Glutamatergic neuron (in vitro differentiated cells): ENCODE data around the gene UGT3A1. TPM values are rescaled to one million over a fixed set of nuclear protein-coding genes. Genes with fewer than 3 reads are reported as not detected.

Experiments used
- DNase-seq: peaks from one replicate; pipeline ENCODE4 v3.0.0; 2022
- H3K27ac Mint-ChIP-seq: one replicate; pipeline ENCODE4 v1.8.0; 2020; ENCODE audit warnings: mild to moderate bottlenecking, mixed read lengths, inconsistent platforms; ENCODE audit not compliant: unreplicated experiment
- H3K27me3 Mint-ChIP-seq: one replicate; pipeline ENCODE4 v1.8.0; 2020; ENCODE audit warnings: mild to moderate bottlenecking, moderate library complexity, mixed read lengths, inconsistent platforms; ENCODE audit not compliant: unreplicated experiment
- H3K36me3 Mint-ChIP-seq: one replicate; pipeline ENCODE4 v1.8.0; 2020; ENCODE audit warnings: mild to moderate bottlenecking, mixed read lengths, inconsistent platforms; ENCODE audit not compliant: unreplicated experiment
- H3K4me1 Mint-ChIP-seq: one replicate; pipeline ENCODE4 v1.8.0; 2020; ENCODE audit warnings: mild to moderate bottlenecking, low read depth, mixed read lengths, inconsistent platforms; ENCODE audit not compliant: unreplicated experiment
- H3K4me3 Mint-ChIP-seq: one replicate; pipeline ENCODE4 v1.8.0; 2020; ENCODE audit warnings: mild to moderate bottlenecking, mixed read lengths, inconsistent platforms; ENCODE audit not compliant: unreplicated experiment
- H3K9me3 Mint-ChIP-seq: one replicate; pipeline ENCODE4 v1.8.0; 2020; ENCODE audit warnings: mild to moderate bottlenecking, moderate library complexity, mixed read lengths, inconsistent platforms; ENCODE audit not compliant: unreplicated experiment
- CTCF ChIP-seq: fragments of 200-600 bp; sonication (generic); IDR thresholded peaks from one replicate; pipeline ENCODE4 v1.5.0; 2021; ENCODE audit not compliant: partially characterized antibody, unreplicated experiment
- total RNA-seq: library from RNA; stranded (reverse); fragmentation: NEBNext Ultra II Directional; extraction: Animal tissue kit (Norgen Biotek cat#: 25700); gene quantifications from one replicate; pipeline ENCODE4 v1.2.1, GENCODE V29; 2021; ENCODE audit not compliant: unreplicated experiment

Gene UGT3A1
- total RNA-seq, 1 donor from 2014 or later = not detected

GRCh38 chr5:35971186-35971877, 19.9 kb downstream of the UGT3A1 start:
- H3K36me3 Mint-ChIP-seq = no peaks in the 10 kb centered on the region
- no peak overlapping the region for H3K27ac Mint-ChIP-seq

DNA sequence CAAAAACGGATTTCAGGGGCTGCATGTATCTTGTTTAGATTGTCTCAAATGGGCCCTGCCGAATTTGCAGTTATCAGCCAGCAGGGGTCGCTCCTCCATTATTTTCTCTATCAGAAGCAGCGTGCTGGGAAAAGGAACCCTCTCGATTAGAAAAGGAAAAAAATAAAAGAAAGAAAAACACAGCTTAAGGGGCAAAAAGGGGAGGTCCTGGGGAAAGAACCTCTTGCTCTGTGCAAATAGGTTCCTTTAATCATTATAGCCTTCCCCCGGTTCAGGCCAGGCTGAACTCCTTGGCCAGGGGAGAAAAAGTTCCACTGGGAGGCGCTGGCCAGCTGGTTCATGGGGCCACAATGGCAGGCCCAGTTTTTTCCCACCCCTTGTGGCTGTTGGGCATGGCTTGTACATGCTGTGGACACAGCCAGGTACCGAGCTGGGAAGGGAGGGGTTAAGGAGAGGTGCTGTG, 27.8 kb downstream of the UGT3A1 start:
- no peak overlapping the region for H3K4me3 Mint-ChIP-seq
- no peaks in the 10 kb centered on the region for H3K4me1 Mint-ChIP-seq
- TF ChIP-seq CTCF = peak; percentile 64
- H3K27ac Mint-ChIP-seq = no peak overlapping the region
- peaks cover 2% of the 10 kb centered on the region for H3K9me3 Mint-ChIP-seq
- no peak for DNase-seq
- H3K36me3 Mint-ChIP-seq = no peaks in the 10 kb centered on the region
- no peaks in the 10 kb centered on the region for H3K27me3 Mint-ChIP-seq

More at GRCh38 chr5:35971186-35971877, 19.9 kb downstream of the UGT3A1 start:
- Mint-ChIP-seq H3K27me3 (no peaks in the 10 kb centered on the region), H3K4me1 (no peaks in the 10 kb centered on the region), H3K9me3 (no peaks in the 10 kb centered on the region), H3K4me3 (no peak overlapping the region)
- no peak for DNase-seq
- TF ChIP-seq CTCF = no peak

GRCh38 chr5:35960328-35960727, 30.9 kb downstream of the UGT3A1 start:
- Mint-ChIP-seq H3K27me3 (no peaks in the 10 kb centered on the region), H3K36me3 (no peaks in the 10 kb centered on the region), H3K9me3 (peaks cover 3% of the 10 kb centered on the region), H3K4me1 (no peaks in the 10 kb centered on the region), H3K4me3 (no peak overlapping the region), H3K27ac (no peak overlapping the region)
- no peak for DNase-seq
- TF ChIP-seq CTCF = no peak

DNA sequence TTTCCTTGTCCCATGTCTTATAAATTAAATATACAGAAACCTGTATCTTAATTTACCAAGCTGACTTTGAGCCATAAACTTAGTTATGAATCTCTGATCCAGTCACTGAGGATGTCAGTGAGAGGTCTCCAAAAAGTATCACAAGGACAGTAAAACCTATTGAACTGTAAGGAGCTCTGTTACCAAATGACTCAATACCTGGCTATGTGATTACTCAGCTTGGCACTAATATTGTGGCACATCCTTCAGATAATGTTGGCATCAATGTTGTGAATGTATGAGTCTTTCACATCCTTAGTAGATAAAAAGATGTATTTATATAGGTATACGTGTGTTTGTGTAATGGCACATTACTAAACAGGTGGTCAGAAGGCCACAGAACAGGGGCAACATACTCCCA, 34.8 kb downstream of the UGT3A1 start:
- Mint-ChIP-seq H3K27ac (no peak overlapping the region), H3K9me3 (peaks cover 1% of the 10 kb centered on the region), H3K27me3 (peaks cover 2% of the 10 kb centered on the region), H3K4me3 (no peak overlapping the region), H3K36me3 (no peaks in the 10 kb centered on the region), H3K4me1 (no peaks in the 10 kb centered on the region)
- TF ChIP-seq CTCF = no peak
- no peak for DNase-seq

GRCh38 chr5:35954175-35954574, 37.0 kb downstream of the UGT3A1 start:
- DNase-seq = no peak
- H3K36me3 Mint-ChIP-seq = no peaks in the 10 kb centered on the region

More at GRCh38 chr5:35954175-35954574, 37.0 kb downstream of the UGT3A1 start:
- no peak overlapping the region for H3K27ac Mint-ChIP-seq
- H3K9me3 Mint-ChIP-seq = peaks cover 1% of the 10 kb centered on the region
- no peaks in the 10 kb centered on the region for H3K4me1 Mint-ChIP-seq
- TF ChIP-seq CTCF = no peak
- peaks cover 2% of the 10 kb centered on the region for H3K27me3 Mint-ChIP-seq
- no peak overlapping the region for H3K4me3 Mint-ChIP-seq
